WERI-Rb-1 (cell line): ENCODE measurements around the gene ABCD1.
A peak's percentile ranks its signal among the peaks of the same experiment; 100 is the strongest.

Source experiments
- DNase-seq: peaks from one replicate; pipeline ENCODE4 v3.0.0-alpha.2; 2020
- H3K27ac ChIP-seq: fragments of 250-450 bp; sonication (Bioruptor Pico); 2 replicates; pipeline ENCODE4 v1.5.1; 2020; ENCODE audit warnings: mild to moderate bottlenecking, moderate library complexity
- H3K27me3 ChIP-seq: fragments of 250-450 bp; sonication (Bioruptor Pico); 2 replicates; pipeline ENCODE4 v1.5.1; 2021; ENCODE audit warnings: mild to moderate bottlenecking, low read depth, moderate library complexity; ENCODE audit not compliant: insufficient read depth, severe bottlenecking
- H3K36me3 ChIP-seq: fragments of 250-450 bp; sonication (Bioruptor Pico); 2 replicates; pipeline ENCODE4 v1.5.1; 2020; ENCODE audit warnings: mild to moderate bottlenecking, moderate library complexity
- H3K4me3 ChIP-seq: 2 replicates; pipeline ENCODE4 v1.5.1; 2011; ENCODE audit warnings: low read depth, mild to moderate bottlenecking, control low read depth, low read length
- H3K9me3 ChIP-seq: fragments of 250-450 bp; sonication (Bioruptor Pico); 2 replicates; pipeline ENCODE4 v1.5.1; 2021; ENCODE audit warnings: mild to moderate bottlenecking, moderate library complexity; ENCODE audit not compliant: severe bottlenecking
- CTCF ChIP-seq: IDR thresholded peaks from 2 replicates; pipeline ENCODE4 v1.5.1; 2011; ENCODE audit warnings: low read depth, mild to moderate bottlenecking, control low read depth, inconsistent platforms, low read length

The ABCD1 gene

DNA sequence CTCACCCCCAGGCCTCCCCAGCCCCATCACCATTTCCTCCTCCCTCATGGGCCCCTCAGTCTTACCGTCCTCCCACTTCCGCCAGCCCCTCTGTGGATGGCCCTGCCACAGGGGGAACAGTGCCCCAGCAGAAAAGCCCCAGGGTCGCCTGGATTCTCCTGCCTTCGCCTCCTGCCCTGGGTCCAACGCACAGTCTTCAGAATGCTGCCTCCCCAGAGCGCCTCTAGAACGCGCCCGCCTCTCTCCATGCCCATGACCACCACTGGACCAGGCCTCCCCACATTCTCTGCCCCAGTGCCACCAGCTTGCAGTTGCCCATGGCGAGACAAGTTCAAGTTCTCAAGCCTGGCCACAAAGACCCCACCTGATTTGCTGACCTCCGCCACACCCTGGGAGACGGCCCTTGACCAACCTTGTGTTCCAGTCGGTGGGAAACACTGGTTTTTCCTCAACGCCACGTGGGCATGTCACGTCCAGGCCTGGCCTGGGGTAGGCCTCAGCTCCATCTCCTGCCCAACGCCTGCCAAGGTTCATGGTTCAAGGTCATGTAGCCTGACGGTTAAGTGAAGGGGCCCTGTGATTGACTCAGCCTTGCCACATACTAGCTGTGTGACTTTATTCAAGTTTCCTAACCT, 38.8 kb downstream of the ABCD1 start:
- no peak for TF ChIP-seq CTCF

GRCh38 chrX:153763989-153764755, 39.5 kb downstream of the ABCD1 start, which contains the start of gene PLXNB3:
Gene PLXNB3 (plus strand): TSS chrX:153764249. CDS start chrX:153765536, 1,287 bp downstream.
- H3K27ac ChIP-seq = peak within 1 kb of the TSS; percentile 53
- H3K36me3 ChIP-seq = no peaks in the 10 kb centered on the region
- peak; percentile 91 for DNase-seq
- H3K9me3 ChIP-seq = peaks cover 2% of the 10 kb centered on the region
- H3K4me3 ChIP-seq = no peak within 1 kb of the TSS
- peak; percentile 98 for TF ChIP-seq CTCF
- peaks cover 34% of the 10 kb centered on the region for H3K27me3 ChIP-seq

More for the DNA sequence above, 38.8 kb downstream of the ABCD1 start:
- Histone ChIP-seq H3K27me3 (peaks cover 34% of the 10 kb centered on the region), H3K27ac (no peak overlapping the region), H3K4me3 (no peak overlapping the region), H3K36me3 (no peaks in the 10 kb centered on the region), H3K9me3 (peaks cover 2% of the 10 kb centered on the region)
- peak; percentile 6 for DNase-seq

DNA sequence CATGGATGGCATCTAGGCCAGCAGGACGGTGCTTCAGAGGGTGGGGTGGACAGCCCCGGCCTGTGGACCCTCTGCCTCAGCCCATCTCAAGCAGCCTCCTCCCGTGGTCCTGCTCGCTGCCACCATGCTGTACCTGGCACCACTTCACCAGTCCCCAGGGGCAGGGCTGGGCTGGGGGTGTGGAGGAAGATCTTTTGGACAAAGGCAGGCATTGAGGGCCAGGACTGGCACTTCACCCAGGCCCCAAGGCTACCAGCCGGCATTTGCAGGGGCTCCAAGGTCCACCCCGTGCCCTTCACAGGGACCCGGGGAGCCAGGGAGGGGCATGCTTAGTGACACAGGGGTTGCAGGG, 40.1 kb downstream of the ABCD1 start:
- H3K36me3 ChIP-seq = no peaks in the 10 kb centered on the region
- H3K27ac ChIP-seq = no peak overlapping the region
- no peaks in the 10 kb centered on the region for H3K9me3 ChIP-seq
- peaks cover 34% of the 10 kb centered on the region for H3K27me3 ChIP-seq
- no peak for TF ChIP-seq CTCF
- DNase-seq = no peak
- H3K4me3 ChIP-seq = no peak overlapping the region

GRCh38 chrX:153765138-153766079, 40.8 kb downstream of the ABCD1 start:
- Histone ChIP-seq H3K9me3 (no peaks in the 10 kb centered on the region), H3K27ac (no peak overlapping the region), H3K4me3 (no peak overlapping the region), H3K27me3 (peaks cover 38% of the 10 kb centered on the region), H3K36me3 (no peaks in the 10 kb centered on the region)
- peak; percentile 12 for DNase-seq
- no peak for TF ChIP-seq CTCF

GRCh38 chrX:153766098-153766817, 41.6 kb downstream of the ABCD1 start:
- Histone ChIP-seq H3K36me3 (no peaks in the 10 kb centered on the region), H3K9me3 (no peaks in the 10 kb centered on the region), H3K4me3 (no peak overlapping the region), H3K27me3 (peaks cover 40% of the 10 kb centered on the region), H3K27ac (no peak overlapping the region)
- TF ChIP-seq CTCF = no peak
- DNase-seq = peak; percentile 36
